IMR-90 (cell line): ENCODE data around the gene ILF2. TPM values are rescaled to one million over a fixed set of nuclear protein-coding genes. Genes with fewer than 3 reads are reported as not detected.

ENCODE experiments used
- ATAC-seq: fragments of 200-7000 bp; cut with Tn5 transposase; 2 replicates; pipeline ENCODE4 v1.9.1; 2020; ENCODE audit warnings: low read depth, mild to moderate bottlenecking, moderate library complexity
- BruUV-seq: library from RNA; stranded (reverse); fragments of 400-500 nt; replicated peaks from 2 replicates; lab custom pipeline; 2021; lab: Mats Ljungman, UMichigan
- CTCF ChIA-PET: fragments of 300-600 bp; formaldehyde crosslinking; extraction: SDS; loops from one replicate; lab custom pipeline; 2021; ENCODE audit warnings: antibody characterized with exemption; lab: Yijun Ruan, JAX
- POLR2A ChIA-PET: fragments of 300-600 bp; sonication (Branson Sonifier 250); formaldehyde crosslinking; loops from one replicate; lab custom pipeline; 2022; ENCODE audit warnings: antibody characterized with exemption; ENCODE audit not compliant: unreplicated experiment; lab: Charles Lee
- DNase-seq: peaks from one replicate; pipeline ENCODE4 v3.0.0; 2013
- H2AFZ ChIP-seq: replicated peaks from 2 replicates; pipeline ENCODE3; 2013; ENCODE audit warnings: low read length, mild to moderate bottlenecking; ENCODE audit not compliant: poor library complexity
- H2AK5ac ChIP-seq: 2 replicates; pipeline ENCODE4 v1.6.1; 2013; ENCODE audit warnings: low read depth, low read length, inconsistent platforms
- H2AK9ac ChIP-seq: replicated peaks from 2 replicates; pipeline ENCODE3; 2013; ENCODE audit warnings: mild to moderate bottlenecking, low read depth, low read length, moderate library complexity; ENCODE audit not compliant: poor library complexity
- H2BK120ac ChIP-seq: 2 replicates; pipeline ENCODE4 v1.6.1; 2013; ENCODE audit warnings: low read depth, low read length, inconsistent platforms
- H2BK15ac ChIP-seq: 3 replicates; pipeline ENCODE4 v1.6.1; 2013; ENCODE audit warnings: low read depth, low read length, inconsistent platforms
- H2BK20ac ChIP-seq: 2 replicates; pipeline ENCODE4 v1.6.1; 2013; ENCODE audit warnings: low read depth, mild to moderate bottlenecking, inconsistent platforms, low read length, moderate library complexity
- H2BK5ac ChIP-seq: 2 replicates; pipeline ENCODE4 v1.6.1; 2013; ENCODE audit warnings: mild to moderate bottlenecking, low read depth, low read length, inconsistent platforms; ENCODE audit not compliant: poor library complexity, severe bottlenecking
- H3K14ac ChIP-seq: replicated peaks from 2 replicates; pipeline ENCODE4 v1.6.1; 2013; ENCODE audit warnings: low read depth, low read length, inconsistent platforms
- H3K18ac ChIP-seq: 2 replicates; pipeline ENCODE4 v1.6.1; 2013; ENCODE audit warnings: low read depth, low read length, control low read depth
- H3K23ac ChIP-seq: 2 replicates; pipeline ENCODE4 v1.6.1; 2013; ENCODE audit warnings: low read depth, low read length, inconsistent platforms
- H3K27ac ChIP-seq: 2 replicates; pipeline ENCODE4 v1.5.1; 2013; ENCODE audit warnings: mild to moderate bottlenecking, control low read depth, low read length; ENCODE audit not compliant: insufficient read depth
- H3K27me3 ChIP-seq: 2 replicates; pipeline ENCODE4 v1.6.1; 2013; ENCODE audit warnings: low read length; ENCODE audit not compliant: control insufficient read depth, insufficient read depth
- H3K36me3 ChIP-seq: 2 replicates; pipeline ENCODE4 v1.6.1; 2013; ENCODE audit warnings: low read length, mixed read lengths; ENCODE audit not compliant: control insufficient read depth, insufficient read depth
- H3K4ac ChIP-seq: 2 replicates; pipeline ENCODE4 v1.6.1; 2013; ENCODE audit warnings: low read depth, low read length, inconsistent platforms
- H3K4me1 ChIP-seq: 2 replicates; pipeline ENCODE4 v1.6.1; 2013; ENCODE audit warnings: low read length, mixed read lengths; ENCODE audit not compliant: control insufficient read depth, insufficient read depth
- H3K4me2 ChIP-seq: 2 replicates; pipeline ENCODE4 v1.6.1; 2013; ENCODE audit warnings: low read depth, mild to moderate bottlenecking, control low read depth, low read length, moderate library complexity
- H3K4me3 ChIP-seq: 2 replicates; pipeline ENCODE4 v1.5.1; 2013; ENCODE audit warnings: low read depth, mild to moderate bottlenecking, control low read depth, low read length, moderate library complexity; ENCODE audit not compliant: insufficient read depth
- H3K56ac ChIP-seq: 2 replicates; pipeline ENCODE4 v1.6.1; 2013; ENCODE audit warnings: low read length, inconsistent platforms; ENCODE audit not compliant: insufficient read depth; ENCODE audit errors: extremely low read depth
- H3K79me1 ChIP-seq, 2 experiments: 2 replicates each; pipeline ENCODE4 v1.6.1; 2013; ENCODE audit warnings: low read length in 2 of 2, inconsistent platforms in 1 of 2, low read depth in 1 of 2
- H3K9ac ChIP-seq: 2 replicates; pipeline ENCODE4 v1.6.1; 2013; ENCODE audit warnings: low read depth, low read length, control low read depth
- H3K9me1 ChIP-seq: 2 replicates; pipeline ENCODE4 v1.6.1; 2013; ENCODE audit warnings: low read length, inconsistent platforms; ENCODE audit not compliant: insufficient read depth
- H3K9me3 ChIP-seq: 2 replicates; pipeline ENCODE4 v1.6.1; 2013; ENCODE audit warnings: low read length; ENCODE audit not compliant: control insufficient read depth, insufficient read depth
- H4K20me1 ChIP-seq: 2 replicates; pipeline ENCODE4 v1.6.1; 2013; ENCODE audit warnings: low read length, inconsistent platforms; ENCODE audit not compliant: insufficient read depth
- H4K5ac ChIP-seq: 2 replicates; pipeline ENCODE4 v1.6.1; 2013; ENCODE audit warnings: mild to moderate bottlenecking, low read depth, low read length, control low read depth
- H4K8ac ChIP-seq, 2 experiments: 2 replicates each; pipeline ENCODE4 v1.6.1; 2013; ENCODE audit warnings: low read depth in 2 of 2, low read length in 2 of 2, control low read depth in 1 of 2, inconsistent platforms in 1 of 2
- H4K91ac ChIP-seq: 2 replicates; pipeline ENCODE4 v1.6.1; 2013; ENCODE audit warnings: low read depth, low read length, inconsistent platforms; ENCODE audit not compliant: insufficient read depth
- CEBPB ChIP-seq: IDR thresholded peaks from 2 replicates; pipeline ENCODE4 v1.6.1; 2012; ENCODE audit warnings: low read depth, low read length, improper control_type of control experiment
- MXI1 ChIP-seq: IDR thresholded peaks from 2 replicates; pipeline ENCODE4 v1.6.1; 2012; ENCODE audit warnings: low read depth, mild to moderate bottlenecking, low read length, moderate library complexity, borderline replicate concordance
- POLR2A ChIP-seq: IDR thresholded peaks from 2 replicates; pipeline ENCODE4 v1.6.1; 2012; ENCODE audit warnings: mild to moderate bottlenecking, low read depth, low read length
- RFX5 ChIP-seq: IDR thresholded peaks from 2 replicates; pipeline ENCODE4 v1.8.0; 2012; ENCODE audit warnings: low read depth, mild to moderate bottlenecking, low read length, moderate library complexity
- SMC3 ChIP-seq: fragments of 150-350 bp; IDR thresholded peaks from 2 replicates; pipeline ENCODE4 v1.6.1; 2016; ENCODE audit warnings: low read depth, mild to moderate bottlenecking, antibody characterized with exemption, low read length, moderate library complexity
- WGBS, 2 experiments: methylation state at CpG; one replicate each; pipeline versions ENCODE4 v1.1.5 to v1.1.7; 2013; ENCODE audit warnings: missing lambda C conversion rate in 2 of 2; ENCODE audit not compliant: insufficient read length in 1 of 2; ENCODE audit errors: extremely low coverage in 2 of 2; 5-methylcytosine and 5-hydroxymethylcytosine counted together
- dilution Hi-C: fragments of 300-500 bp; cut with HindIII; formaldehyde crosslinking; loops from one replicate; pipeline ENCODE4 v1.14.3; 2018; ENCODE audit warnings: low sequenced_read_pairs; ENCODE audit not compliant: unreplicated experiment
- in situ Hi-C: fragments of 300-500 bp; cut with MboI; formaldehyde crosslinking; loops from 3 replicates; pipeline ENCODE4 v1.14.3; 2019; ENCODE audit warnings: low sequenced_read_pairs, inconsistent platforms, mixed read lengths
- intact Hi-C: fragments of 100-400 bp; cut with micrococcal nuclease; formaldehyde crosslinking; loops from 2 replicates; pipeline ENCODE4 v1.10.0; 2022
- polyA plus RNA-seq, 3 experiments: library from polyadenylated mRNA; depleted of rRNA; stranded (reverse); fragments of >200 nt; gene quantifications; 2 replicates each; pipeline ENCODE4 v1.2.3, GENCODE V29; 2012; ENCODE audit warnings: low replicate concordance in 1 of 3
- total RNA-seq: library from RNA; depleted of rRNA; stranded (reverse); fragments of >200 nt; gene quantifications from 2 replicates; pipeline ENCODE4 v1.2.3, GENCODE V29; 2012
- TF ChIP-seq, protein P1 (sequence below): fragments of 150-350 bp; IDR thresholded peaks from 2 replicates; pipeline ENCODE4 v1.6.1; 2017; ENCODE audit warnings: mild to moderate bottlenecking, antibody characterized with exemption, low read length, low read depth

ILF2 gene
- total and polyA plus RNA-seq, 2 of the 4 experiments (the other 2 are of a cell fraction), result 273 to 504 TPM

DNA sequence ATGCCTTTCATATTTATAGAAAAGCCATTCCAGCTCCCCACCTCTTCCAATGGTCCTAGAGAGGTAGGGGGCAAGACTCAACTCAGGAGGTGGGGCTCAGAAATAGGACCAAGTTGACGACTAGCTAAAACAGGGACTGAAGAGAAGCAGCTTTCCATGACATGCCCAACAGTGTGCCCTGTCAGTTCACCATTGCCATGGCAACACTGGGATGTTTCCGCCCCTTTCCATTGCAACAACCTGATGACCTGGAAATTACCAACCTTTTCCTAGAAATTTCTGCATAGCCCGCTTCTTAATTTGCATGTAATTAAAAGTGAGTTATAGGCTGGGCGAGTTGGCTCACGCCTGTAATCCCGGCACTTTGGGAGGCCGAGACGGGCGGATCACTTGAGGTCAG, 34.7 kb upstream of the ILF2 start:
- dilution Hi-C loops, result no loop called here
- POLR2A ChIA-PET, result no interaction called here
- H2BK5ac ChIP-seq, result no peak overlapping the region
- H3K4me1 ChIP-seq, result no peaks in the 10 kb centered on the region
- in situ Hi-C loops, result no loop called here
- intact Hi-C loops, result no loop called here
- CTCF ChIA-PET, result no interaction called here
- no TSS peak for BruUV-seq
- H2BK120ac ChIP-seq, result no peak overlapping the region
- TF ChIP-seq SMC3, result no peak
- TF ChIP-seq, protein P1, sequence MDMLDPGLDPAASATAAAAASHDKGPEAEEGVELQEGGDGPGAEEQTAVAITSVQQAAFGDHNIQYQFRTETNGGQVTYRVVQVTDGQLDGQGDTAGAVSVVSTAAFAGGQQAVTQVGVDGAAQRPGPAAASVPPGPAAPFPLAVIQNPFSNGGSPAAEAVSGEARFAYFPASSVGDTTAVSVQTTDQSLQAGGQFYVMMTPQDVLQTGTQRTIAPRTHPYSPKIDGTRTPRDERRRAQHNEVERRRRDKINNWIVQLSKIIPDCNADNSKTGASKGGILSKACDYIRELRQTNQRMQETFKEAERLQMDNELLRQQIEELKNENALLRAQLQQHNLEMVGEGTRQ, result no peak
- TF ChIP-seq CEBPB, result no peak
- no peak for TF ChIP-seq RFX5
- no peak for TF ChIP-seq POLR2A
- no peak for TF ChIP-seq MXI1
- no peaks in the 10 kb centered on the region for H4K20me1 ChIP-seq
- no peak overlapping the region for H2AK9ac ChIP-seq
- no peaks in the 10 kb centered on the region for H3K36me3 ChIP-seq
- no peak overlapping the region for H3K4me2 ChIP-seq
- H3K14ac ChIP-seq, result no peak overlapping the region
- no peak overlapping the region for H3K9ac ChIP-seq
- H3K4ac ChIP-seq, result no peak overlapping the region
- H2BK15ac ChIP-seq, result no peak overlapping the region
- 89% methylated on average over 3 of the region's 9 CpGs; no CpG with 5 or more reads in 1 of the 2 experiments for WGBS, 2 experiments
- H4K8ac ChIP-seq, result no peak overlapping the region
- H3K79me1 ChIP-seq, result no peaks in the 10 kb centered on the region
- H3K23ac ChIP-seq, result no peak overlapping the region
- no peak overlapping the region for H3K4me3 ChIP-seq
- H4K91ac ChIP-seq, result no peak overlapping the region
- H3K27ac ChIP-seq, result no peak overlapping the region
- no peak overlapping the region for H2AFZ ChIP-seq
- ATAC-seq (no peak), DNase-seq (no peak)
- H3K9me3 ChIP-seq, result no peaks in the 10 kb centered on the region
- H3K9me1 ChIP-seq, result no peaks in the 10 kb centered on the region
- no peak overlapping the region for H2BK20ac ChIP-seq
- H3K27me3 ChIP-seq, result peaks cover 2% of the 10 kb centered on the region; the same call in 1 of the 2 replicates
- H3K18ac ChIP-seq, result no peak overlapping the region
- H3K56ac ChIP-seq, result no peak overlapping the region
- no peak overlapping the region for H4K5ac ChIP-seq
- H2AK5ac ChIP-seq, result no peak overlapping the region
